Erythroblast (primary cell): ENCODE data around the gene NFAT5.

Source experiments
- GATA1 ChIP-seq: IDR thresholded peaks from 2 replicates; pipeline ENCODE4 v1.6.1; 2011; ENCODE audit warnings: low read depth, mild to moderate bottlenecking, control low read depth, low read length, moderate library complexity
- POLR2A ChIP-seq: IDR thresholded peaks from 2 replicates; pipeline ENCODE4 v1.6.1; 2011; ENCODE audit warnings: mild to moderate bottlenecking, low read length

- TF ChIP-seq POLR2A (no peak), GATA1 (no peak)
These were observed 98.1 kb downstream of the NFAT5 start for GRCh38 chr16:69663846-69664245.
